Activated CD4-positive, alpha-beta memory T cell treated with anti-CD3 and anti-CD28 coated beads for 36 hours (primary cell): Measurements from ENCODE around the gene C14orf119. TPM values are rescaled to one million over a fixed set of nuclear protein-coding genes. Genes with fewer than 3 reads are reported as not detected.
"Not testable (repeated sequence)": the region's sequence is repeated elsewhere in the genome, so short reads cannot be mapped to it uniquely, and the experiment has no call there.

Experiments
- CTCF ChIA-PET: fragments of 350-600 bp; sonication (Branson Sonifier 250); formaldehyde crosslinking; loops from one replicate; lab custom pipeline; 2021; ENCODE audit warnings: antibody characterized with exemption, inconsistent platforms; lab: Charles Lee
- POLR2A ChIA-PET: fragments of 350-600 bp; sonication (Branson Sonifier 250); formaldehyde crosslinking; loops from one replicate; lab custom pipeline; 2021; ENCODE audit warnings: antibody characterized with exemption; lab: Charles Lee
- DNase-seq: peaks from one replicate; pipeline ENCODE4 v3.0.0-alpha.2; 2020
- H3K27ac Mint-ChIP-seq: one replicate; pipeline ENCODE4 v1.8.0; 2021; ENCODE audit warnings: mixed read lengths
- H3K27me3 Mint-ChIP-seq: one replicate; pipeline ENCODE4 v1.8.0; 2021; ENCODE audit warnings: mixed read lengths
- H3K36me3 Mint-ChIP-seq: one replicate; pipeline ENCODE4 v1.8.0; 2021; ENCODE audit warnings: mixed read lengths
- H3K4me1 Mint-ChIP-seq: one replicate; pipeline ENCODE4 v1.8.0; 2021; ENCODE audit warnings: low read depth, mixed read lengths
- H3K4me3 Mint-ChIP-seq: one replicate; pipeline ENCODE4 v1.8.0; 2021; ENCODE audit warnings: mild to moderate bottlenecking, mixed read lengths
- H3K9me3 Mint-ChIP-seq: one replicate; pipeline ENCODE4 v1.8.0; 2021; ENCODE audit warnings: mixed read lengths
- intact Hi-C: fragments of 100-400 bp; cut with micrococcal nuclease; formaldehyde crosslinking; loops from one replicate; pipeline ENCODE4 v1.15.1; 2023
- total RNA-seq, 2 experiments: library from RNA; stranded (reverse); gene quantifications; one replicate each; pipeline ENCODE4 v1.2.3, GENCODE V29; 2021

C14orf119 gene
- total RNA-seq, 2 experiments from 2014 or later, result 58.0 to 62.8 TPM

DNA sequence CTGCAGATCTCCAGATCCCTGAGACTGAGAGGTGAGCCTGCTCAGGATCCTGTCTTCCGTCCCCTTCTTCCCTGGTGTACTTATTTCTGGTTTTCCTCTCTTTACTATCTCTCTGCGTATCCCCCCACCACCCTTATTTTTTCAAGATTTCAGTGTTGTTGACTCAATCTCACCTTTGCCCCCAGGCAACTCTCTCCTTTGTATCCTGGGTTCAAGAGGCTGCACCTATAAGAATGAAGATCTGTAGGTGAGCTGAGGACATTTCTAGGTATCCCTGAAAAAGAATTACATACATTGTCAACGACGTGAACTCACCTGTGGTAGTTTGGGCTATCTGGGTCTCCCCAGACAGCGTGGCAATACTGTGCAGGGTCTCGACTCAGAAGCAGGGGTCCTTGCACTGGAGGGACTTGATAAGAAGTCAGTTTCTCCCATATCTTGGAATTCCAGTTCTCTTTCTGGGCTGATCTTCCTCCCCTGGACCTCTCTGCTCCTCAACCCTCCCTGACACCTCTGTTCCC lies 8.8 kb downstream of the C14orf119 start:
- no peak overlapping the region for H3K4me3 Mint-ChIP-seq
- no peak for DNase-seq
- intact Hi-C loops, result no loop called here
- CTCF ChIA-PET, result interaction anchor here (1.0 to 5.5 kb wide), 2 partner anchors 17 to 35 kb away, joined by 3 to 24 read pairs; no protein-coding TSS in a partner anchor
- H3K9me3 Mint-ChIP-seq, result no peaks in the 10 kb centered on the region
- H3K27ac Mint-ChIP-seq, result no peak overlapping the region
- H3K4me1 Mint-ChIP-seq, result no peaks in the 10 kb centered on the region
- POLR2A ChIA-PET, result no interaction called here
- no peaks in the 10 kb centered on the region for H3K27me3 Mint-ChIP-seq
- peaks cover 1% of the 10 kb centered on the region for H3K36me3 Mint-ChIP-seq

DNA sequence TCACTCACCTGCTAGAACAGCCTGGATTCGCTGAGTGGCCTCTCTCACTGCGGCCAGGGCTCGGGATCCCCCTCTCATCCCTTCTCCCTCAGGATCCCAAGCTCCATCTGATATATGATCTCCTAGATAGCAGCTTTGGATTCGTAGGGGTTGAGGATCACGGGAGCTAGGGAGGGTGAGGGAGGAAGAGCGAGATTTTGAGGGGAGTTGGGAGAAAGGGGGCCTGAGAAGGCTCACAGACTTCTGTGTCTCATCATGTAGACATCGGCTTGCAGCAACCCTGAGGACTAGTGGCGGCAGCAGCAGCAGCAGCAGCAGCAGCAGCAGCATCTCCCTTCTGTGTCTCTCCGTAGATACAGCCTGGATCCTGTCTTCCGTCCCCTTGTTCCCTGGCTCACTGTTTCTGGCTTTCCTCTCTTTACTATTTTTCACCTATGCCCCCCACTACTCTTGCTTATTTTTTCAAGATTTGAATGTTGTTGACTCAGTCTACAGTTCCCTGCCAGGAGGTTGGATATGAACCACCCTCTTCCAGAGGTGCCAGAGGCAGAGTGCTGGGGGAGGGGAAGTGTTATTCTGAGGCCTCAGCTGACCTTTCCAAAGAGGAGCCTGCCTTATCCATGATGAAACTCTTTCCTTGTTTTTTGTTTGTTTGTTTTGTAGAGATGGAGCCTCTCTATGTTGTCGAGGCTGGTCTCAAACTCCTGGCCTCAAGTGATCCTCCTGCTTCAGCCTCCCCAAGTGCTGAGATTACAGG lies 9.5 kb downstream of the C14orf119 start, which contains the start of gene CIROP:
TSS of gene CIROP (minus strand) at position 399 of the 757 bp plus-strand sequence. CDS start at position 330, 69 bp downstream.
- H3K36me3 Mint-ChIP-seq, result no peaks in the 10 kb centered on the region
- H3K4me1 Mint-ChIP-seq, result no peaks in the 10 kb centered on the region
- H3K9me3 Mint-ChIP-seq, result no peaks in the 10 kb centered on the region
- no peak for DNase-seq
- intact Hi-C loops, result no loop called here
- no peaks in the 10 kb centered on the region for H3K27me3 Mint-ChIP-seq
- no peak within 1 kb of the TSS for H3K27ac Mint-ChIP-seq
- CTCF ChIA-PET, result interaction anchor here (5.5 kb wide), 1 partner anchor 16 kb away, joined by 24 read pairs; no protein-coding TSS in a partner anchor
- POLR2A ChIA-PET, result no interaction called here
- no peak within 1 kb of the TSS for H3K4me3 Mint-ChIP-seq

DNA sequence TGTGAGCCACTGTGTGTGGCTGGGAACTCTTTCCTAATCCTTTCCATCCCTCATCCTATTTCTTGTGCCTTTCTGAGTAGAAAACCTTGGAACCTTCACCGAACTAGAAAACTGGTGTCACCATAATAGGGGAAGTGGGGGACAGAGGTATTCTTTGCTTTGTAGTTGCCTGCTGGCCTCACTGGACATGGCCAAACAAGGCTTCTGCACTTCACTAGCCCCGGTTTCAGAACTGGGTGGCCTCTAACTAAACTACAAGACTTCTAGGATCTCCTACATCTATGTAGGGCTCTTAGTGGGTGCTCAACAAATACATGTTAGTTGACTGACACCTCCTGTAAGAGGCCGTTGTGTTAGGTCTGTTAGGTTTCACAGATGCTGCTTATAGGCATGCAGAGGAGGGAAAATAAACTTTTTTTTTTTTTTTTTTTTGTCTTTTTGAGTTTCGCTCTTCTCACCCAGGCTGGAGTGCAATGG lies 10.1 kb downstream of the C14orf119 start:
- no peaks in the 10 kb centered on the region for H3K9me3 Mint-ChIP-seq
- no peak for DNase-seq
- no peak overlapping the region for H3K27ac Mint-ChIP-seq
- POLR2A ChIA-PET, result no interaction called here
- intact Hi-C loops, result no loop called here
- H3K4me3 Mint-ChIP-seq, result no peak overlapping the region
- H3K36me3 Mint-ChIP-seq, result no peaks in the 10 kb centered on the region
- CTCF ChIA-PET, result interaction anchor here (1.7 to 1.8 kb wide), 2 partner anchors 10 to 16 kb away, joined by 6 to 8 read pairs; partner anchors contain the start of genes ACIN1 and C14orf119
- no peaks in the 10 kb centered on the region for H3K4me1 Mint-ChIP-seq
- no peaks in the 10 kb centered on the region for H3K27me3 Mint-ChIP-seq

DNA sequence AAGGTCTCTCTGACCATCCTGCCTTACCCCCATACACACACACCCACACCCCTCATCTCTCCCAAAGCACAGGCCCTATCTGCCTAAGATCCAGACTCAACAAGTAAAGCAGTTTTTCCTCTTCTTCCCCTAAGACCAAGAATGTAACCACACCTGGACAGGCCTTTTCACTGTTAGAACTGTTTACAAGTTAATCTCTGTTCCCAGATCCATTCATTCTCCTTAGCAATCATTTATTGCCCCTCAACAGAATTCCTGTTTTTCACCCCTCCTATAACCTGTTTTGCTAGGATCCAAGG lies 11.4 kb downstream of the C14orf119 start:
- CTCF ChIA-PET, result interaction anchor here (1.7 to 1.8 kb wide), 2 partner anchors 12 to 14 kb away, joined by 6 to 8 read pairs; partner anchors contain the start of genes ACIN1 and C14orf119
- H3K36me3 Mint-ChIP-seq, result no peaks in the 10 kb centered on the region
- no peaks in the 10 kb centered on the region for H3K4me1 Mint-ChIP-seq
- POLR2A ChIA-PET, result no interaction called here
- DNase-seq, result no peak
- no peak overlapping the region for H3K4me3 Mint-ChIP-seq
- intact Hi-C loops, result no loop called here
- no peaks in the 10 kb centered on the region for H3K27me3 Mint-ChIP-seq
- H3K27ac Mint-ChIP-seq, result no peak overlapping the region
- H3K9me3 Mint-ChIP-seq, result no peaks in the 10 kb centered on the region

DNA sequence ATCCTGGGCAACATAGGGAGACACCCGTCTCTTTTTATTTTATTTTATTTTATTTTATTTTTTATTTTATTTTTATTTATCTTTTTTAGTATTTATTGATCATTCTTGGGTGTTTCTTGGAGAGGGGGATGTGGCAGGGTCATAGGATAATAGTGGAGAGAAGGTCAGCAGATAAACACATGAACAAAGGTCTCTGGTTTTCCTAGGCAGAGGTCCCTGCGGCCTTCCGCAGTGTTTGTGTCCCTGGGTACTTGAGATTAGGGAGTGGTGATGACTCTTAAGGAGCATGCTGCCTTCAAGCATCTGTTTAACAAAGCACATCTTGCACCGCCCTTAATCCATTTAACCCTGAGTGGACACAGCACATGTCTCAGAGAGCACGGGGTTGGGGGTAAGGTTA lies 12.3 kb downstream of the C14orf119 start:
- intact Hi-C loops, result loop anchor here (2.0 kb wide), 1 partner anchor 39 kb away; no protein-coding TSS in a partner anchor
- H3K27me3 Mint-ChIP-seq, H3K4me1 Mint-ChIP-seq, DNase-seq, H3K4me3 Mint-ChIP-seq, POLR2A ChIA-PET, H3K27ac Mint-ChIP-seq, H3K9me3 Mint-ChIP-seq, CTCF ChIA-PET, H3K36me3 Mint-ChIP-seq: not testable (repeated sequence)

DNA sequence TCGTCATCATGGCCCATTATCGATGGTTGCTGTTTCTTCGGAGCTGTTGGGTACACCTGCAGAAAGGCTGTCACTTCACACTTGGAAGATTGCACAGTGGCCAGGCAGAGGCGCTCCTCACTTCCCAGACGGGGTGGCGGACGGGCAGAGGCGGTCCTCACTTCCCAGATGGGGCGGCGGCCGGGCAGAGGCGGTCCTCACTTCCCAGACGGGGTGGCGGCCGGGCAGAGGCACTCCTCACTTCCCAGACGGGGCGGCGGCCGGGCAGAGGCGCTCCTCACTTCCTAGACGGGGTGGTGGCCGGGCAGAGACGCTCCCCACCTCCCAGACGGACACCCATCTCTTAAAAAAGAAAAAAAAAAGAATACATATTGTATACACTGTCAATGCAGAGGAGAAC lies 12.9 kb downstream of the C14orf119 start:
- H3K36me3 Mint-ChIP-seq, H3K9me3 Mint-ChIP-seq, H3K27ac Mint-ChIP-seq, H3K4me1 Mint-ChIP-seq, POLR2A ChIA-PET, H3K27me3 Mint-ChIP-seq, H3K4me3 Mint-ChIP-seq, DNase-seq: not testable (repeated sequence)
- intact Hi-C loops, result loop anchor here (2.0 kb wide), 1 partner anchor 39 kb away; no protein-coding TSS in a partner anchor
- CTCF ChIA-PET, result interaction anchor here (1.0 to 3.8 kb wide), 9 partner anchors 12 to 136 kb away, joined by 3 to 53 read pairs (median 7); partner anchors contain the start of genes ACIN1 and CDH24

DNA sequence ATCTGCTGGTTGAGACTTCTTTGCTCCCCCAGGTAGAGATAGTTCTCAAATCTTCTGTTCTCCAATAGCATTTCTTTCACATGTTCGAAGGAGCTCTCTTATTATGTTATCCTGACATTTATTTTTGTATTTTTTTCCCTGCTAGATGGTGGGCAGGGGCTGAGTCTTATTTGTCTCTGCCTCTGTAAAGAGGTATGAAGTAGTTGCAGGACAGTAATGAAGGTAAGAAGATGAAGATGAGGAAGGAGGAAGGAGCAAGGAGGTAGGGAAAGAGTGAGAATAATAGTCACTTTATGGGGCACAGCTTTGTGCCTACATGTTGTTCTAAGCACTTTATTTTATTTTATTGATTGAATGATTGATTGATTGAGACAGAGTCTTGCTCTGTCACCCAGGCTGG lies 14.5 kb downstream of the C14orf119 start:
- H3K9me3 Mint-ChIP-seq, result no peaks in the 10 kb centered on the region
- H3K27me3 Mint-ChIP-seq, result no peaks in the 10 kb centered on the region
- H3K4me3 Mint-ChIP-seq, result no peak overlapping the region
- intact Hi-C loops, result loop anchor here (1.0 to 2.0 kb wide), 2 partner anchors 33 to 41 kb away; no protein-coding TSS in a partner anchor
- ChIA-PET POLR2A (no interaction called here), CTCF (interaction anchor here (0.6 to 4.4 kb wide), 9 partner anchors 11 to 137 kb away, joined by 3 to 53 read pairs (median 10); partner anchors contain the start of genes ACIN1 and CDH24)
- DNase-seq, result no peak
- H3K27ac Mint-ChIP-seq, result no peak overlapping the region
- H3K4me1 Mint-ChIP-seq, result peaks cover 4% of the 10 kb centered on the region
- H3K36me3 Mint-ChIP-seq, result no peaks in the 10 kb centered on the region

DNA sequence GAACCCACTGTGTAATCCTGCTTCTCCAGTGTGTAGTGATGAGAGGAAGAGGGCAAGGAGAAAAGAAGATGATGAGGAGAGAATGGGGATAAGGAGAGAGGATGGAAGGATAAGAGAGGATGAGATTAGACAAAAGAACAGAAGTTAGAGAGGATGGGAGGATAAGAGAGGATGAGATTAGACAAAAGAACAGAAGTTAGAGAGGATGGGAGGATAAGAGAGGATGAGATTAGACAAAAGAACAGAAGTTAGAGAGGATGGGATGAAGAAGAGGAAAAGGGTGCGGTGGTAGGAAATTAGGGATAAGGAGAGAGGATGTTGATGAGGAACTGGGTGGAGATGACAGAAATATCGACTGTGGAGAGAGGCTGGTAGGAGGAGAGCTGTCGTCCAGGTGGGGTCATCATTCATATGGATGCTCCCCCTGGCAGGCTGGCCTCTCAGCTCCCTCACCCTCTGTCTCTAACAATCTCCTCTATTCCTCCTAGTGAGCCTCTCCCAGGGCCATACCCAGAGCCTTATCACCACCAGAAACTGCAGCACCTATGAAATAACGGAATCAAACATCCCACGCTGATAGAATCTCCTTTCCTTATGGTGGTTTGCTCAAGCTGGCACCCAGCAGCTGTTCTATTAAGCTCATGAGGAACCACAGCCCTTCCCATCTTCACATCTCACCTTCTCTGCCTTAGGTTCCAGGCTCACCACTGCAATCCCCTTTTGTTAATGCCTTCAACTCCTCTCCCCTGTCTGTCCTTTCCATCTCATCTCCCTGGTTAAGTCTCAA lies 15.5 kb downstream of the C14orf119 start:
- Mint-ChIP-seq H3K4me3 (no peak overlapping the region), H3K36me3 (no peaks in the 10 kb centered on the region), H3K9me3 (no peaks in the 10 kb centered on the region), H3K4me1 (peaks cover 9% of the 10 kb centered on the region), H3K27me3 (peaks cover 2% of the 10 kb centered on the region), H3K27ac (no peak overlapping the region)
- ChIA-PET POLR2A (no interaction called here), CTCF (interaction anchor here (0.6 to 4.4 kb wide), 8 partner anchors 10 to 124 kb away, joined by 3 to 53 read pairs (median 10); partner anchors contain the start of gene CDH24)
- intact Hi-C loops, result no loop called here
- DNase-seq, result no peak

DNA sequence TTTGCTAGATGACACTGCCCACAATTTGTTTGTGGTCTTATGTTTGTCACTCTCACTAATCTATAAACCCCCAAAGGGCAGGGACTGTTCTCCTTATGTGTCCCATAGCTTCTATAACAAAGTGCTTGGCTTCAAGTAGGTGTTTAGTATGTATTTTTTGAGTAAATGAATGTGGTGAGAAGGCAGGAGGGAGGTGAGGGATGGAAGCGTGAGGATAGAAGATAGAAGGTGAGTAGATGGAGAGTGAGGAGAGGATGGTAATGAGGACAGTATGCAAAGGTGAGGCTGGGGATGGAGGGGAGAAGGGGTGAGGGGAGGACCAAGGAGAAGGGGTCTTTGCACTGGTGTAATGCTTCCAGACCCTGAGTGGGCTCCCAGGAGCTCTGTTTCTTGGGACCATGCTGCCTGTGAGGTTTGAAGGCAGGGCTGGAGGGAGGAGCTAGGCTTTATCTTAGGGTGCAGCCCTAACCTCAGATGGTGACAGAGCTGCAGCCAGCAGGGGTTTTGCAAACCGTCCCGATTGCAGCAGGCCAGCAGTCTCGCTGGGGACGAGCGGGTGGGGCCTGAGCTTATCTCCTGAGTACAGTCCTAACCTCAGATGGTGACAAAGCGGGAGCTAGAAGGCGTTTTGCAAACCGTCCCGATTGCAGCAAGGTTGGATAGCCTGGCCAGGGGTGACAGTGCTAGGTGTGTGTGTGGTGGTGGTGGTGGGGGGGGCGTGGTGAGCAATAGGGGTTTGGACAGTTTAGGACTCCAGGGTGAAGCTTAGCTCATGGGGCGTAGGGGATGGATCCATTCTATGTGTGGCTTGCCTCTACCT lies 17.3 kb downstream of the C14orf119 start:
- no peaks in the 10 kb centered on the region for H3K9me3 Mint-ChIP-seq
- ChIA-PET POLR2A (interaction anchor here (1.0 kb wide), 1 partner anchor 12 kb away, joined by 4 read pairs; no protein-coding TSS in a partner anchor), CTCF (interaction anchor here (1.0 to 4.4 kb wide), 5 partner anchors 8 to 141 kb away, joined by 3 to 43 read pairs (median 13); no protein-coding TSS in a partner anchor)
- H3K27ac Mint-ChIP-seq, result no peak overlapping the region
- no peaks in the 10 kb centered on the region for H3K36me3 Mint-ChIP-seq
- H3K4me1 Mint-ChIP-seq, result peaks cover 11% of the 10 kb centered on the region
- H3K27me3 Mint-ChIP-seq, result peaks cover 2% of the 10 kb centered on the region
- no peak for DNase-seq
- intact Hi-C loops, result no loop called here
- H3K4me3 Mint-ChIP-seq, result no peak overlapping the region

DNA sequence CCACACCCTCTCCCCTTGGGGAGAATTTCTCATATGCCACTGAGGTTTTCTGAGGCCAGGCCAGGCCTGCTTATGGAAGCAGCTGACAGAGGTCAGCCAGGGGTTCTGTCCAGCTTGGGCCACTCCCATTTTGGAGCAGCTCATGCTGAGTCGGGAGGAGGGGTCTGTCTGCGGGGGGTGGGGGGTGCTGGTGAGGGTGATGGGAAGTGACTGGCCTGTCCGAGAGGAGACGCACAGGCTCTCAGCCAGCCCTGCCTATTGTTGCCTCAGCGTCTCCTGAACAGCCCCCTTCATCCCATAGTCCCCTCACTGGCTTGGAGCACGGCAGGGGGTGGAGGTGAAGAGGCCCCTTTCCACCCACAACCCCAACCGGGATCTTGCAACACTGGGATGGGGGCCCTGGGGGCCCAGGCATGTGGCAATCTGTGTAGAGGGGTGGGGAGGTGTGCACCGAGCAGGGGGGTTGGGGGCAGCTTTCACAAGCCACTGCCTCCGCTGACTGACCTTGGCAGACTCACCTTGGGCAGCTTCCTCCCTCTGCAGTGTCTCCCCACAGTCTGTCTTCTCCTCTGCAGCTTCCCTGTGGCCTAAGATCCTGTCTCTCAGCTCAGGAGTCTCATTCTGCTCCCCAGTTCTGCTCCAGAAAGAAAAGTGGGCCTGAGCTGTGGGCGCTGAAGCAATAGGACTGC lies 18.3 kb downstream of the C14orf119 start:
- H3K27me3 Mint-ChIP-seq, result peaks cover 2% of the 10 kb centered on the region
- H3K27ac Mint-ChIP-seq, result no peak overlapping the region
- no peak for DNase-seq
- intact Hi-C loops, result no loop called here
- H3K4me3 Mint-ChIP-seq, result no peak overlapping the region
- CTCF ChIA-PET, result interaction anchor here (1.0 to 4.4 kb wide), 5 partner anchors 7 to 142 kb away, joined by 3 to 43 read pairs (median 13); no protein-coding TSS in a partner anchor
- peaks cover 14% of the 10 kb centered on the region for H3K4me1 Mint-ChIP-seq
- H3K9me3 Mint-ChIP-seq, result no peaks in the 10 kb centered on the region
- H3K36me3 Mint-ChIP-seq, result no peaks in the 10 kb centered on the region
- POLR2A ChIA-PET, result interaction anchor here (1.0 kb wide), 1 partner anchor 13 kb away, joined by 4 read pairs; no protein-coding TSS in a partner anchor
